KG1 (cell line): ENCODE data around the gene CBLC.

Experiments used
- DNase-seq: peaks from one replicate; lab custom pipeline; 2025; lab: John Stamatoyannopoulos, UW

Gene CBLC

DNA sequence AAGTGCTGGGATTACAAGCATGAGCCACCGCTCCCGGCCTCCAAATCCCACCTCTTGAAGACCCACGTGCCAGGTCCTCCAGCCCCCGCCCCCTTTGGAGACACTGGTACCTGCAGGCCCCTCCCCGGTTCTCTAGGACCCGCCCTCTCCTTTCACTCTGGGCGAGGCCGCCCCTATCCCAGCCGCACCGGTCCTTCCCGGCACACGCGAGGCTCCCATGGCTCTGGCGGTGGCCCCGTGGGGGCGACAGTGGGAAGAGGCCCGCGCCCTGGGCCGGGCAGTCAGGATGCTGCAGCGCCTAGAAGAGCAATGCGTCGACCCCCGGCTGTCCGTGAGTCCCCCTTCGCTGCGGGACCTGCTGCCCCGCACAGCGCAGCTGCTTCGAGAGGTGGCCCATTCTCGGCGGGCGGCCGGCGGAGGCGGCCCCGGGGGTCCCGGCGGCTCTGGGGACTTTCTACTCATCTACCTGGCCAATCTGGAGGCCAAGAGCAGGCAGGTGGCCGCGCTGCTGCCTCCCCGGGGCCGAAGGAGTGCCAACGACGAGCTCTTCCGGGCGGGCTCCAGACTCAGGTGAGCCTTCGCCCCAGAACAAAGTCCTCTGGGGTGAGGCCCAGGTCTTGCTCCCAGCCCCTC is at the start of gene CBLC:
Gene CBLC (plus strand): TSS at position 176 of the 633 bp plus-strand sequence. CDS start 42 bp downstream, at position 218.
- DNase-seq, result no peak

GRCh38 chr19:44728178-44728577 is 49.5 kb upstream of the CBLC start:
- no peak for DNase-seq

- no peak for DNase-seq
These were observed 48.1 kb upstream of the CBLC start for GRCh38 chr19:44729516-44730033.

DNA sequence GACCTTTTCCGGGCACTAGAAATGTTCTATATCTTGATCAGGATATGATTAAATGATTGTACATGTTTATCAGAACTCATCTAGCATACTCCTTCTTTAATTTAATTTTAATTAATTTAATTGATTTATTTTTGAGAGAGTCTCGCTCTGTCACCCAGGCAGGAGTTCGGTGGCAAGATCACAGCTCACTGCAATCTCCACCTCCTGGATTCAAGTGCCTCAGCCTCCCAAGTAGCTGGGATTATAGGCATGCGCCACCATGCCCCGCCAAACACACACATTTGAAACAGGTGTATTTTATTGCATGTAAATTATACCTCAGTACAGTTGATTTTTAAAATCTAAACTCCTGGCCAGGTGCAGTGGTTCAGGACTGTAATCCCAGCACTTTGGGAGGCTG is 46.6 kb upstream of the CBLC start:
- no peak for DNase-seq

DNA sequence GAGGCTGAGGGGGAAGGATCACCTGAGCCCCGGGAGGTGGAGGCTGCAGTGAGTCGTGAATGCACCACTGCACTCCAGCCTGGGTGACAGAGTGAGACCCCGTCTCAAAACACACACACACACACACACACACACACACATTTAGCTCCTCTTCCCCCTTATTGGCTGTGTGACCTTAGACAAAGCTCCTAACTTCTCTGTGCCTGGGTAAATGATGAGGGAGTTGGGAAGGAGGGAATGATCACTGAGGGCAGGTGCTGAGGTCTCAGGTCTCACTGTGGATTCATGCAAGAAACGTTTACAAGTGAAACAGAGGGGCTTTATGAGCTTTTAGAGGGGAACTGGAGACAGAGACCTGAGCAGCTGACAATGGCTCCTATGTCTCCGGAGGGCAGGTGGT is 46.1 kb upstream of the CBLC start:
- DNase-seq, result no peak

- DNase-seq, result no peak
These were observed 45.3 kb upstream of the CBLC start for GRCh38 chr19:44732235-44733014.

- DNase-seq, result no peak
These were observed 43.3 kb upstream of the CBLC start for GRCh38 chr19:44734357-44734756.

GRCh38 chr19:44735011-44735410 is 42.7 kb upstream of the CBLC start:
- no peak for DNase-seq

DNA sequence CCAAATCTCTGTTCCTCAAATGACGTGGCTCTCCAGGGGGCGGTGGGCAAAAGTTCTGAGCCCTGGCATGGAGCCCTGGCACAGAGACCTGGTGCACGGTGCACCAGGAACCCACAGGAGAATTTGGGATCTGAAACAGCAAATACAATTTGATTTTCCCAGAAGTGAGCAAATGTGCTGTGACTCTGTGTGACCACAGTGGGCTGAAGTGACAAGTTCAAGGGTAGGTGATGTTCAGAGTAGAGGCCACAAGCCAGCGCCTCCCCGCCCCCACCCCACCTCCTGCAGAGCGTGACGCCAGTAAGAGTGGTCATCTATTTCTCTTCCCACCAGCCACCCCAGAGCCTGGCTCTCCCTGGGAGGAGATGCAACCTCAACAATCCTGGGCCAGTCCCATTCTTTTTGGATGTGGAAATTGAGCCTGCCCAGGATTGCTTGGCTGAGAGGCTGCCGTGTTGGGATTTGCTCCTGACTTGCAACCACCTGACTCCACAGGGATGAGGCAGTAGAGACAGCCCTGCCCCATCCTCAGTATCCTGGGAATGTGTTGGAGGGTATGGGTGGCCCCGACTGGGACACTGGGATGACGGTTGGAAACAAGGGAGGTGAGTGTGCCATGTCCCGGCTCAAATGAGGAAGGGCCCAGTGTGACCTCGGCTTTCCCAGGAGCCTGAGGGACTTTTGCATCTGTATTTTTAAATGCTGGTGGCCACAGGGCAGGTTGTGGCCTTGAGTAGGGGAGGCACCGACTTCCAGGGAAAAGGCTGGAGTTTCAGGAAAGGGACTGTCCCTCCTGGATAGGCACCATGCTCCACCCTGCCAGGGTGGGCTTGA is 40.2 kb upstream of the CBLC start:
- DNase-seq, result no peak

DNA sequence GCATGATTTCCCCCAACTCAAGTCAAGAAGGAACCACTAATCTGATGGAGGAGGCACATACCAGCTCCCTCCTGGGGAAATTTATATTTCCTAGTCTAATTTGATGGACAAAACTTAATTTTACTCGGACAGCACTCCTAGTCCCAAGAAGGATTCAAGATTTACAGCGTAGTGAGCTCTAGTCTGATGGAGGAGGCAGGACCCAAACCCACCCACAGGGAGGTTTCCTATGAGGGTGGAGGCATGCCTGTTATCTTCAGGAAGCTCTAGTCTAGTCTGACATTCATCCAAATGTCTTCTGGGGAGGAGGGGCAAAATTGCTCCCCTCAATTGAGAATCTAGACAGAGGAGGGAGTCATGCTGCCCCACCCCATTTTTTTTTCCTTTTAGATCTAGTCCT is 39.6 kb upstream of the CBLC start:
- DNase-seq, result no peak

GRCh38 chr19:44738603-44739558 is 38.8 kb upstream of the CBLC start:
- DNase-seq, result no peak

- DNase-seq, result peak; percentile 6
These were observed 37.3 kb upstream of the CBLC start for GRCh38 chr19:44740351-44740824.

DNA sequence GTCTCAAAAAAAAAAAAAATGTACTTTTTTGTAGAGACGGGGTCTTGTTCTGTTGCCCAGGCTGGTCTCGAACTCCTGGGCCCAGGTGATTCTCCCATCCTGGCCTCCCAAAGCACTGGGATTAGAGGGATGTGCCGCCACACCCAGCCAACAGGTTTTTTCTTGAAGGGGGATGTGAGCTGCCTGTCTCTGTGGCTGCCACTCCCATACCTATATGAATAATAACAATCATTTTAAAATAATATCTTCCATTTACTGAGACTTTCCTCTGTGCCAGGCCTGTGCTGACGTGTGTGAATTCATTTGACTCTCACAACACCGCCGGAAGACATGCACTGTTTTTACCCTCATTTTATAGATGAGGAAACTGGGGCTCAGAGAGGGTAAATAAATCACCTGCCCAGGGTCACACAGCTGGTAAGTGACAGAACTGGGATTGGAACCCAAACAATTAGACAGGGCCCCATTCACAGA is 36.4 kb upstream of the CBLC start:
- DNase-seq, result peak; percentile 25

DNA sequence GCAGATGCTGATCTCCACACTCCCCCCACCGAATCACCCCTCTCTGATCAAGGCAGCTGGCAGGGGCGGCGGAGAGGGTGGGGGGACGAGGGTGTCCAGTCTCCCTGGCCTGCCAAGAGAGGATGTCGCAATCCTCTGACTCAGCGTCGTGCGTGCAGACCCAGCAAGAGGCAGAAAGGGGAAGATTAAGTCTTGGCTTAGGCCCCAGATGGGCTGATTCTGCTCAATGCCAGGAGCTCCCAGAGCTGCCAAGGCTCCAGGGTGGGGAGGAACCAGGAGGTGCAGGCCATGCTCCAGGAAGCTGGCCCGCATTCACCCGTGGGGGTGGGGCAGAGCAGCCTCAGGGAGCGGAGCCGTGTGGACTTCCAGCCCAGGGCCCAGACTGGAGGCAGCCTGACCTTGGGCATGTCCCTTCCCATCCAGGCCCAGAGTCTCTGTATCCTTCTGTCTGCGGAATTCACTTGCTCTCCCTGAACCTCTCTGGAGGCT is 35.8 kb upstream of the CBLC start:
- DNase-seq, result peak; percentile 48

GRCh38 chr19:44742330-44743061 is 35.2 kb upstream of the CBLC start:
- no peak for DNase-seq

DNA sequence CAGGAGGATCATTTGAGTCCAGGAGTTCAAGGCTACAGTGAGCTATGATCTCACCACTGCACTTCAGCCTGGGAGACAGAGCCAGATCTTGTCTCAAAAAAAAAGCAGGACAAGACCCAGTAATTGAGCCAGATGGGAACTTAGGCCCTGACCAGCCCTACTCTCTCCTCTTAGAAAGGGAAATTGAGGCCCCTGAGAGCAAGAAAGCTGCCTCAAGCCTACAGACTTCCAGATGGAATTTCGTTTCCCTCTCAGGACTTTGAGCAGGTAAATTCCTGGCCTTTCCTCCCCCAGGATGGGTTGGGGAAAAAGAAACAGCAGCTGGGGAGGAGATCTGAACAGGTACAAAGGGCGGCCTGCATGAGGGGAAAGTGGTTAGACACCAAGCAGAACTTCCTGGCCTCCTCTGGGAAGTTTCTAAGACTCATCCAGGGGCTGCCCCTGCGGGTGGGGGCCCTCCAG is 32.8 kb upstream of the CBLC start:
- no peak for DNase-seq

DNA sequence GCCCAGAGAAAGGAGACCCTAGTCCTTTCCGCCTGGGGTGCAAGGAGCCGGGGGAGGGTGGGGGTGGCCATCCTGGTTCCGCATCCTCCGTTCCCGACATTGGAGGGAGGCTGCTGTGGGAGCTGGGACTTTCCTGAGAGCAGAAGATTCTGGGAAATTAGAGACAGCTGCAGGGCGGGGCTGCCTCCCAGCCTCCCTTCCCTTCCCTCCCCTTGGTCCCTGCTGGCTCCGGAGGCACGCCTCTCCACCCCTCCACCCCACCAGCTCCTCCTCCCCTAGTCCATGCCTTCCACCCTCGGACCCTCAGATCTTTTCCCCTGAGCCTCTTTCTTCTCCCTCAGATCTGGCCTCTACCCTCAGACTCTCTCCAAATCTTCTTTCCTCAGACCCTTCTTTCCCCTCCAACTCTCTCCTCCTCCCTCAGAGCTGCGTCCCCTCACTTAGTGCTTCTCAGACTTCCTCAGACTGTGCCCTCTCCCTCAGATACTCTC is 32.3 kb upstream of the CBLC start:
- no peak for DNase-seq

DNA sequence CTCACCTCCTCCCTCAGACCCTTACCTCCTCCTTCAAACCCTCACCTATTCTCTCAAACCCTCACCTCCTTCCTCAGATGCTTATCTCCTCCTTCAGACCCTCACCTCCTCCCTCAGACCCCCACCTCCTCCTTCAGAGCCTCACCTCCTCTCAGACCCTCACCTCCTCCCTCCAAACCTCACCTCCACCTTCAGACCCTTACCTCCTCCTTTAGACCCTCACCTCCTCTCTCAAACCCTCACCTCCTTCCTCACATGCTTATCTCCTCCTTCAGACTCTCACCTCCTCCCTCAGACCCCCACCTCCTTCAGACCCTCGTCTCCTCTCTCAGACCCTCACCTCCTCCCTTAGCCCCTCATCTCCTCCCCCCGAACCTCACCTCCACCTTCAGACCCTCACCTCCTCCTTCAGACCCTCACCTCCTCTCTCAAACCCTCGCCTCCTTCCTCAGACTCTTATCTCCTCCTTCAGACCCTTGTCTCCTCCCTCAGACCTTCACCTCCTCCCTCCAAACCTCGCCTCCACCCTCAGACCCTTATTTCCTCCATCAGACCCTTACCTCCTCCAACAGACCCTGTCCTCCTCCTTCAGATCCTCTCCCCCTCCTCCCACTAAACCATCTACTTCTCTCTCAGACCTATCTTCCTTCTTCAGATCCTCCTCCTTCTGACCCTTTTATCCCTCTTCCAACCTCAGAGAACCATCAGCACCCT is 31.6 kb upstream of the CBLC start:
- no peak for DNase-seq

DNA sequence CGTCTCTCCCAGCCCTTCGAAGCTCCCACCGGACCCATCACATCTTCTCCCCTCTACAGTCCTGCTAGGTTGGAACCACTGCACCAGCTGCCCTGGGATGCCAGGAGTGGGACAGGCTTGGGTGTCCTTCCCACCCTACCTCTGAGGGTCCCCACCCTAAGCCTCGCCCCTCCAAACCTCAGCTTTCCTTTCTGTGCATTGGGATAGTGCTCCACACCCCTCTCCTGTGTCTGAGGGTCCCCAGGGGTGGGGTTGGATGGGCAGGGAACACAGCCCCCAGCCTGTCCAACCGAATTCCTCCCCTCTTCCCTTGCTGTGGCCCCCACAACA is 31.1 kb upstream of the CBLC start:
- no peak for DNase-seq
